PC-3 (cell line): Measurements from ENCODE around the gene ASIC3. TPM values are rescaled to one million over a fixed set of nuclear protein-coding genes. Genes with fewer than 3 reads are reported as not detected.
A peak's percentile ranks its signal among the peaks of the same experiment; 100 is the strongest.

Experiments used
- ATAC-seq: fragments of 200-7000 bp; cut with Tn5 transposase; 2 replicates; pipeline ENCODE4 v1.9.1; 2020; ENCODE audit warnings: mild to moderate bottlenecking, moderate library complexity
- BruUV-seq: library from RNA; stranded (reverse); fragments of 400-500 nt; replicated peaks from 2 replicates; lab custom pipeline; 2021; lab: Mats Ljungman, UMichigan
- CTCF ChIA-PET: fragments of 300-600 bp; sonication (Branson Sonifier 250); formaldehyde crosslinking; loops from one replicate; lab custom pipeline; 2022; ENCODE audit warnings: antibody characterized with exemption; lab: Charles Lee
- POLR2A ChIA-PET: fragments of 300-600 bp; sonication (Branson Sonifier 250); formaldehyde crosslinking; loops from one replicate; lab custom pipeline; 2022; ENCODE audit warnings: antibody characterized with exemption; ENCODE audit not compliant: unreplicated experiment; lab: Charles Lee
- DNase-seq: peaks from one replicate; pipeline ENCODE4 v3.0.0-alpha.2; 2015
- H2AFZ ChIP-seq: fragments of 300-600 bp; sonication (generic); 2 replicates; pipeline ENCODE4 v1.6.0; 2016; ENCODE audit warnings: antibody characterized with exemption, low read length
- H3F3A ChIP-seq: fragments of 300-600 bp; sonication (generic); one replicate; pipeline ENCODE4 v1.6.0; 2017; ENCODE audit warnings: antibody characterized with exemption, low read length, control low read depth, mild to moderate bottlenecking; ENCODE audit not compliant: unreplicated experiment
- H3K27ac ChIP-seq: fragments of 300-600 bp; sonication (generic); 2 replicates; pipeline ENCODE4 v1.5.1; 2016; ENCODE audit warnings: mild to moderate bottlenecking, low read length
- H3K27me3 ChIP-seq: fragments of 300-600 bp; sonication (generic); 2 replicates; pipeline ENCODE4 v1.6.1; 2016; ENCODE audit warnings: low read length, mixed read lengths
- H3K36me3 ChIP-seq: fragments of 300-600 bp; sonication (generic); 2 replicates; pipeline ENCODE4 v1.6.1; 2016; ENCODE audit warnings: low read depth, mixed run types, low read length, mixed read lengths
- H3K4me1 ChIP-seq: fragments of 300-600 bp; sonication (generic); 2 replicates; pipeline ENCODE4 v1.5.1; 2016; ENCODE audit warnings: low read length; ENCODE audit not compliant: insufficient read depth
- H3K4me2 ChIP-seq: fragments of 300-600 bp; sonication (generic); 2 replicates; pipeline ENCODE4 v1.6.0; 2016; ENCODE audit warnings: low read length
- H3K4me3 ChIP-seq: fragments of 300-600 bp; sonication (generic); 2 replicates; pipeline ENCODE4 v1.5.1; 2016; ENCODE audit warnings: mild to moderate bottlenecking, low read length, mixed read lengths
- H3K79me2 ChIP-seq: fragments of 300-600 bp; sonication (generic); 2 replicates; pipeline ENCODE4 v1.6.1; 2017; ENCODE audit warnings: low read length, mixed read lengths
- H3K9ac ChIP-seq: fragments of 300-600 bp; sonication (generic); 2 replicates; pipeline ENCODE4 v1.6.0; 2016; ENCODE audit warnings: mild to moderate bottlenecking, low read length
- H3K9me2 ChIP-seq: fragments of 300-600 bp; sonication (generic); replicated peaks from 2 replicates; pipeline ENCODE4 v1.6.1; 2016; ENCODE audit warnings: mixed run types, low read length, mixed read lengths
- H3K9me3 ChIP-seq: fragments of 300-600 bp; sonication (generic); 2 replicates; pipeline ENCODE4 v1.6.1; 2016; ENCODE audit warnings: low read length, mixed read lengths
- H4K20me1 ChIP-seq: fragments of 300-600 bp; sonication (generic); 2 replicates; pipeline ENCODE4 v1.6.1; 2016; ENCODE audit warnings: low read length, mixed read lengths
- EZH2 ChIP-seq: fragments of 300-600 bp; sonication (generic); IDR thresholded peaks from one replicate; pipeline ENCODE4 v1.6.1; 2017; ENCODE audit warnings: antibody characterized with exemption, mild to moderate bottlenecking, low read length; ENCODE audit not compliant: unreplicated experiment
- EZH2phosphoT487 ChIP-seq: fragments of 300-600 bp; sonication (generic); IDR thresholded peaks from 2 replicates; pipeline ENCODE4 v1.6.1; 2018; ENCODE audit warnings: mild to moderate bottlenecking, antibody characterized with exemption, low read length, borderline replicate concordance
- intact Hi-C: fragments of 100-400 bp; cut with micrococcal nuclease; formaldehyde crosslinking; loops from 2 replicates; pipeline ENCODE4 v1.9.0; 2023
- total RNA-seq: library from RNA; depleted of rRNA; stranded (reverse); fragments of >200 nt; gene quantifications from 2 replicates; pipeline ENCODE4 v1.2.3, GENCODE V29; 2014
- TF ChIP-seq, protein P1 (sequence below): fragments of 300-600 bp; sonication (generic); conservative IDR thresholded peaks from 2 replicates; pipeline ENCODE4 v1.5.1; 2017; ENCODE audit warnings: antibody characterized with exemption, low read depth, mild to moderate bottlenecking, low read length

ASIC3 gene
- total RNA-seq, 1 experiment from 2014 or later, result 1.7 TPM

DNA sequence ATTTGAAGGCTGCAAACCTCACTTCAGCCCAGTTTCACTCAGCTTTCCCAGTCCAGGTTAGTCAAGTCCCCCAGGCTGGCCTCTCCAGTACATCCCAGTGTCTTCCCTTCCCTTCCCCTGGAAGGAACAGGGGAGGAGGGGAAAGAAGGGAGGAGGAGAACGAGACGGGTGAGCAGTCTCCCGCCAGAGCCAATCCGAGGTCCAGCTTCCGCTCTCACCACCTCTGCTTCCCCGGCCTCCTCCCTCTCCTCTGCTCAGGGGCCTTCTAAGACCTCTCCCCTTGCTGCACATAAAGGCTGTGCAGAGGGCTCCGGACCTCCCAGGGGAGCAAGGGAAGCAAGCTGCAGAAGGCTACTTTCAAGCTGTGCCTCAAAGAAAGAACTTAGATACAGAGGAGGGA lies 28.1 kb upstream of the ASIC3 start:
- ATAC-seq, result no peak
- no peak overlapping the region for H2AFZ ChIP-seq
- BruUV-seq, result no TSS peak

DNA sequence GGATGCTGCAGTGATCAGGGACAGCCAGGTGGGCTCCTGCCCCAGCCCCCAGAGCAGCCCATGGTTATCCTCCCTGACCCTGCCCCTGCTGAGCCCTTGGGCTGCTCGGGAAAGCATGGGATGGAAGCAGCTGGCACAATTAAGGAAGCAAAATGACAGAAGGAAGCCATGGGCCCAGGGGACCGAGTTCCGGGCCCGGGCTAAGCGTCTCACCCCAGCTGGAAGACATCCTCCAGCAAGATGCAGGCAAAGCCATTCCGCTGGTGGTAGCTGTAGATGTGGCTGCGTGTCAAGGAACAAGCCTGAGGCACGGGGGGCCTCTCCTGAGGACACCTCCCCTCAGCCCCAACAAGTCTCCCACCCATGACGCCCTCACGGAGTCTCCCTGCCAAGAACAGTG lies 25.1 kb upstream of the ASIC3 start:
- TF ChIP-seq EZH2phosphoT487, result no peak
- no peak for TF ChIP-seq EZH2
- TF ChIP-seq, protein P1, sequence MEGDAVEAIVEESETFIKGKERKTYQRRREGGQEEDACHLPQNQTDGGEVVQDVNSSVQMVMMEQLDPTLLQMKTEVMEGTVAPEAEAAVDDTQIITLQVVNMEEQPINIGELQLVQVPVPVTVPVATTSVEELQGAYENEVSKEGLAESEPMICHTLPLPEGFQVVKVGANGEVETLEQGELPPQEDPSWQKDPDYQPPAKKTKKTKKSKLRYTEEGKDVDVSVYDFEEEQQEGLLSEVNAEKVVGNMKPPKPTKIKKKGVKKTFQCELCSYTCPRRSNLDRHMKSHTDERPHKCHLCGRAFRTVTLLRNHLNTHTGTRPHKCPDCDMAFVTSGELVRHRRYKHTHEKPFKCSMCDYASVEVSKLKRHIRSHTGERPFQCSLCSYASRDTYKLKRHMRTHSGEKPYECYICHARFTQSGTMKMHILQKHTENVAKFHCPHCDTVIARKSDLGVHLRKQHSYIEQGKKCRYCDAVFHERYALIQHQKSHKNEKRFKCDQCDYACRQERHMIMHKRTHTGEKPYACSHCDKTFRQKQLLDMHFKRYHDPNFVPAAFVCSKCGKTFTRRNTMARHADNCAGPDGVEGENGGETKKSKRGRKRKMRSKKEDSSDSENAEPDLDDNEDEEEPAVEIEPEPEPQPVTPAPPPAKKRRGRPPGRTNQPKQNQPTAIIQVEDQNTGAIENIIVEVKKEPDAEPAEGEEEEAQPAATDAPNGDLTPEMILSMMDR, result no peak
- no peaks in the 10 kb centered on the region for H3K9me3 ChIP-seq
- H3K4me3 ChIP-seq, result no peak overlapping the region
- no peak for ATAC-seq
- BruUV-seq, result no TSS peak
- ChIA-PET POLR2A (no interaction called here), CTCF (no interaction called here)
- DNase-seq, result no peak
- H3K36me3 ChIP-seq, result no peaks in the 10 kb centered on the region
- intact Hi-C loops, result no loop called here
- H3K79me2 ChIP-seq, result no peaks in the 10 kb centered on the region
- H3K9ac ChIP-seq, result no peak overlapping the region
- no peak overlapping the region for H3K27ac ChIP-seq
- no peak overlapping the region for H3K4me2 ChIP-seq
- no peaks in the 10 kb centered on the region for H3F3A ChIP-seq
- no peak overlapping the region for H2AFZ ChIP-seq
- H3K4me1 ChIP-seq, result peaks cover 38% of the 10 kb centered on the region
- H3K27me3 ChIP-seq, result no peaks in the 10 kb centered on the region
- H4K20me1 ChIP-seq, result no peaks in the 10 kb centered on the region
- H3K9me2 ChIP-seq, result no peaks in the 10 kb centered on the region

More for the DNA sequence above, 28.1 kb upstream of the ASIC3 start:
- Histone ChIP-seq H3K9me2 (no peaks in the 10 kb centered on the region), H3K9ac (no peak overlapping the region), H3K27ac (no peak overlapping the region), H3F3A (no peaks in the 10 kb centered on the region), H3K4me3 (no peak overlapping the region), H3K4me1 (peaks cover 19% of the 10 kb centered on the region; the same call in 1 of the 2 replicates), H3K4me2 (no peak overlapping the region), H3K36me3 (no peaks in the 10 kb centered on the region), H3K9me3 (no peaks in the 10 kb centered on the region), H4K20me1 (no peaks in the 10 kb centered on the region), H3K27me3 (no peaks in the 10 kb centered on the region), H3K79me2 (no peaks in the 10 kb centered on the region)
- ChIA-PET CTCF (no interaction called here), POLR2A (no interaction called here)
- intact Hi-C loops, result no loop called here
- TF ChIP-seq EZH2phosphoT487 (no peak), EZH2 (no peak)
- TF ChIP-seq, protein P1, result no peak
- DNase-seq, result no peak

DNA sequence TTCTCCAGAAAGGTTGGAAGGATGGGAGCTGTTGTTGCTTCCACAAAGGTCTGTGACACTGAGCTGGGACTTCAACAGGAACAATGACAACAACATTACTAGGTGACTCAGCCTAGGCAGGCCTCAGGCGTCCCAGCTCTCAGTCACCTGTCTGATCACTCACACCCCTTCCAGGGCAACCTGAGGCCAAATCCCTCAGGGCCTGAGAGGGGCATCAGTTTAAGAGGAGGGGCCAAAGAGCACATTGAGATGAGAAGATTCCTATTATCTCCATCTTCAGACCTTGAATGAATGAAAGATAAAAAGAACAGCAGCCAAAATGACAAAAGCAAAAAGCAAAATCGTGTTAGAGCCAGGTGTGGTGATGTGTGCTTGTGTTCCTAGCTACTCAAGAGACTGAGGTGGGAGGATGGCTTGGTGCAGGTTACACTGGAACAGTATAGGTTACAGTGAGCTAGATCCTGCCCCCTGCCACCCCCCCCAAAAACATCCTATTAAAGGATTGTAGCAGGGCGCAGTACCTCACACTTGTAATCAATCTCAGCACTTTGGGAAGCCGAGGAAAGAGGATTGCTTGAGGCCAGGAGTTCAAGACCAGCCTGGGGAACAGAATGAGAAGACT lies 23.8 kb upstream of the ASIC3 start, which contains the start of gene ATG9B:
TSS of gene ATG9B (minus strand) at position 60 of the 622 bp plus-strand sequence. CDS start 71 bp downstream, outside the sequence.
- peak within 1 kb of the TSS; percentile 9; the same call in 1 of the 2 replicates for H3K4me2 ChIP-seq

More for the DNA sequence above, 23.8 kb upstream of the ASIC3 start, which contains the start of gene ATG9B:
- no TSS peak for BruUV-seq
- Histone ChIP-seq H3F3A (no peaks in the 10 kb centered on the region), H3K79me2 (peaks cover 9% of the 10 kb centered on the region), H4K20me1 (no peaks in the 10 kb centered on the region), H3K9me3 (no peaks in the 10 kb centered on the region), H3K4me3 (no peak within 1 kb of the TSS), H3K4me1 (peaks cover 42% of the 10 kb centered on the region), H3K36me3 (no peaks in the 10 kb centered on the region), H3K27ac (no peak within 1 kb of the TSS), H2AFZ (no peak within 1 kb of the TSS), H3K27me3 (no peaks in the 10 kb centered on the region), H3K9ac (no peak within 1 kb of the TSS), H3K9me2 (no peaks in the 10 kb centered on the region)
- CTCF ChIA-PET, result interaction anchor here (0.6 to 0.7 kb wide), 3 partner anchors 11 to 1362 kb away, joined by 4 to 10 read pairs (median 9); no protein-coding TSS in a partner anchor
- ATAC-seq (peak; percentile 12; the same call in 1 of the 2 replicates), DNase-seq (peak; percentile 71)
- no peak for TF ChIP-seq EZH2phosphoT487
- TF ChIP-seq, protein P1, result no peak
- TF ChIP-seq EZH2, result no peak
- POLR2A ChIA-PET, result interaction anchor here (0.6 kb wide), 1 partner anchor 9 kb away, joined by 3 read pairs; no protein-coding TSS in a partner anchor
- intact Hi-C loops, result no loop called here
